Fibroblast of lung (primary cell): Measurements from ENCODE around the gene HAUS5. TPM values are rescaled to one million over a fixed set of nuclear protein-coding genes. Genes with fewer than 3 reads are reported as not detected.

ENCODE experiments used
- DNase-seq, 2 donors: peaks; one replicate each; pipeline versions ENCODE4 v3.0.0 to v3.0.0-alpha.2; 2010; ENCODE audit warnings: low read depth in 2 of 2
- H2AFZ ChIP-seq: 2 replicates; pipeline ENCODE4 v1.5.1; 2012; ENCODE audit warnings: low read length, control low read depth, inconsistent platforms
- H3K27ac ChIP-seq: 2 replicates; pipeline ENCODE4 v1.5.1; 2011; ENCODE audit warnings: low read length, control low read depth; ENCODE audit not compliant: insufficient read depth
- H3K27me3 ChIP-seq: 2 replicates; pipeline ENCODE4 v1.5.1; 2011; ENCODE audit warnings: mild to moderate bottlenecking, low read length; ENCODE audit not compliant: control insufficient read depth, insufficient read depth
- H3K36me3 ChIP-seq: 2 replicates; pipeline ENCODE4 v1.5.1; 2011; ENCODE audit warnings: low read length; ENCODE audit not compliant: control insufficient read depth, insufficient read depth
- H3K4me1 ChIP-seq: 2 replicates; pipeline ENCODE4 v1.5.1; 2011; ENCODE audit warnings: low read length; ENCODE audit not compliant: control insufficient read depth, insufficient read depth; ENCODE audit errors: extremely low read depth
- H3K4me2 ChIP-seq: 2 replicates; pipeline ENCODE4 v1.5.1; 2011; ENCODE audit warnings: low read length, control low read depth; ENCODE audit not compliant: insufficient read depth; ENCODE audit errors: extremely low read depth
- H3K4me3 ChIP-seq, 4 experiments: fragments of 200-600 bp in 1 of 4; sonication (generic) in 1 of 4; replicated peaks in 1 of 4; 2 replicates each; pipeline ENCODE4 v1.5.1; 2011 to 2016; ENCODE audit warnings: low read length in 4 of 4, low read depth in 3 of 4, mild to moderate bottlenecking in 3 of 4, control low read depth in 2 of 4, inconsistent platforms in 1 of 4, mixed read lengths in 1 of 4; ENCODE audit not compliant: insufficient read depth in 1 of 4; ENCODE audit errors: control extremely low read depth in 1 of 4
- H3K79me2 ChIP-seq: 2 replicates; pipeline ENCODE4 v1.5.1; 2012; ENCODE audit warnings: mild to moderate bottlenecking, low read length, inconsistent platforms; ENCODE audit not compliant: control insufficient read depth, insufficient read depth
- H3K9ac ChIP-seq: 2 replicates; pipeline ENCODE4 v1.5.1; 2011; ENCODE audit warnings: mild to moderate bottlenecking, low read length, control low read depth; ENCODE audit not compliant: insufficient read depth
- H3K9me3 ChIP-seq: 2 replicates; pipeline ENCODE4 v1.5.1; 2012; ENCODE audit warnings: low read depth, low read length; ENCODE audit not compliant: control insufficient read depth, insufficient read depth
- H4K20me1 ChIP-seq: 2 replicates; pipeline ENCODE4 v1.5.1; 2011; ENCODE audit warnings: low read length; ENCODE audit not compliant: control insufficient read depth, insufficient read depth; ENCODE audit errors: extremely low read depth
- CTCF ChIP-seq, 2 donors: IDR thresholded peaks in 1 of 2; conservative IDR thresholded peaks in 1 of 2; 1 replicate in 1 of 2; 2 replicates in 1 of 2; pipeline ENCODE4 v1.5.1; 2011 to 2012; ENCODE audit warnings: low read length in 2 of 2, control low read depth in 1 of 2, inconsistent platforms in 1 of 2, low read depth in 1 of 2, mild to moderate bottlenecking in 1 of 2
- EZH2 ChIP-seq: IDR thresholded peaks from 2 replicates; pipeline ENCODE4 v1.5.1; 2012; ENCODE audit warnings: low read length, control low read depth, mild to moderate bottlenecking; ENCODE audit errors: missing control alignments
- polyA plus RNA-seq, 2 donors: library from polyadenylated mRNA; depleted of rRNA in 1 of 2; stranded (reverse) in 1 of 2; unstranded in 1 of 2; fragments of >200 nt; gene quantifications; 2 replicates each; pipeline ENCODE4 v1.2.1, GENCODE V29; 2011 to 2012; ENCODE audit warnings: missing spikeins in 1 of 2
- total RNA-seq: library from RNA; depleted of rRNA; stranded (reverse); fragments of >200 nt; gene quantifications from 2 replicates; pipeline ENCODE4 v1.2.1, GENCODE V29; 2014

The HAUS5 gene
- total and polyA plus RNA-seq, 2 donors (not counting 1 experiment from before 2014, with no cell fraction given), result 2.5 to 4.0 TPM

GRCh38 chr19:35633727-35634440 is 21.3 kb downstream of the HAUS5 start:
- no peak for TF ChIP-seq EZH2
- no peak for TF ChIP-seq CTCF (conservative IDR thresholded peaks at IDR 0.05 in 1 of 2, IDR thresholded peaks at IDR 0.05 in 1 of 2; ENCODE audit: low read depth in 1 of 2, low read length in 2 of 2)
- H4K20me1 ChIP-seq, result no peaks in the 10 kb centered on the region
- H3K79me2 ChIP-seq, result peaks cover 14% of the 10 kb centered on the region
- H3K27me3 ChIP-seq, result no peaks in the 10 kb centered on the region
- no peak overlapping the region for H2AFZ ChIP-seq
- no peak for DNase-seq
- H3K4me3 ChIP-seq, result no peak overlapping the region
- no peak overlapping the region for H3K9ac ChIP-seq
- H3K4me1 ChIP-seq, result peaks cover 3% of the 10 kb centered on the region
- no peak overlapping the region for H3K4me2 ChIP-seq
- H3K36me3 ChIP-seq, result peaks cover 30% of the 10 kb centered on the region
- no peak overlapping the region for H3K27ac ChIP-seq
- no peaks in the 10 kb centered on the region for H3K9me3 ChIP-seq

GRCh38 chr19:35636651-35637050 is 24.1 kb downstream of the HAUS5 start:
- peaks cover 27% of the 10 kb centered on the region for H3K36me3 ChIP-seq
- H2AFZ ChIP-seq, result no peak overlapping the region
- H3K9me3 ChIP-seq, result no peaks in the 10 kb centered on the region
- H3K9ac ChIP-seq, result no peak overlapping the region
- TF ChIP-seq EZH2, result no peak
- no peaks in the 10 kb centered on the region for H3K27me3 ChIP-seq
- H3K4me3 ChIP-seq, result no peak overlapping the region
- no peaks in the 10 kb centered on the region for H3K4me1 ChIP-seq
- H3K4me2 ChIP-seq, result no peak overlapping the region
- no peak overlapping the region for H3K27ac ChIP-seq
- H3K79me2 ChIP-seq, result no peaks in the 10 kb centered on the region
- DNase-seq, result no peak
- no peaks in the 10 kb centered on the region for H4K20me1 ChIP-seq

GRCh38 chr19:35637165-35637564 is 24.6 kb downstream of the HAUS5 start:
- Histone ChIP-seq H3K27ac (no peak overlapping the region), H2AFZ (no peak overlapping the region), H3K4me3 (no peak overlapping the region), H3K27me3 (no peaks in the 10 kb centered on the region), H3K9me3 (no peaks in the 10 kb centered on the region), H3K9ac (no peak overlapping the region), H4K20me1 (no peaks in the 10 kb centered on the region), H3K36me3 (peaks cover 26% of the 10 kb centered on the region), H3K79me2 (no peaks in the 10 kb centered on the region), H3K4me1 (no peaks in the 10 kb centered on the region), H3K4me2 (no peak overlapping the region)
- TF ChIP-seq EZH2 (no peak), CTCF (conservative IDR thresholded peaks at IDR 0.05 in 1 of 2, IDR thresholded peaks at IDR 0.05 in 1 of 2; ENCODE audit: low read depth in 1 of 2, low read length in 2 of 2) (no peak)
- DNase-seq, result no peak
